DOHH2 (cell line): Measurements from ENCODE around the gene GPR153.

Experiments used
- H3F3A ChIP-seq: fragments of 200-600 bp; sonication (generic), shearing (Covaris generic); 2 replicates; pipeline ENCODE4 v1.6.0; 2016; ENCODE audit warnings: antibody characterized with exemption, mild to moderate bottlenecking; ENCODE audit not compliant: control insufficient read depth, insufficient read depth
- H3K27ac ChIP-seq: fragments of 200-600 bp; sonication (generic); 2 replicates; pipeline ENCODE4 v1.5.1; 2014; ENCODE audit warnings: low read depth, mild to moderate bottlenecking, low read length, moderate library complexity
- H3K27me3 ChIP-seq: fragments of 200-600 bp; sonication (generic); 2 replicates; pipeline ENCODE4 v1.6.1; 2014; ENCODE audit warnings: mild to moderate bottlenecking, low read length, mixed read lengths; ENCODE audit not compliant: control insufficient read depth
- H3K36me3 ChIP-seq: fragments of 200-600 bp; sonication (generic); 2 replicates; pipeline ENCODE4 v1.6.1; 2014; ENCODE audit warnings: mild to moderate bottlenecking, low read length, moderate library complexity, mixed read lengths; ENCODE audit not compliant: control insufficient read depth
- H3K4me1 ChIP-seq: fragments of 200-600 bp; sonication (generic); 2 replicates; pipeline ENCODE4 v1.6.1; 2014; ENCODE audit warnings: mild to moderate bottlenecking, low read length, mixed read lengths; ENCODE audit not compliant: control insufficient read depth
- H3K4me2 ChIP-seq: fragments of 200-600 bp; sonication (generic); 2 replicates; pipeline ENCODE4 v1.6.0; 2014; ENCODE audit warnings: mild to moderate bottlenecking, low read length, moderate library complexity
- H3K4me3 ChIP-seq: fragments of 200-600 bp; sonication (generic); 2 replicates; pipeline ENCODE4 v1.5.1; 2014; ENCODE audit warnings: mild to moderate bottlenecking, low read length, mixed read lengths
- H3K79me2 ChIP-seq: fragments of 200-600 bp; sonication (generic); 2 replicates; pipeline ENCODE4 v1.6.1; 2014; ENCODE audit warnings: mild to moderate bottlenecking, low read length, mixed read lengths; ENCODE audit not compliant: control insufficient read depth
- H3K9me2 ChIP-seq: fragments of 200-600 bp; sonication (generic); replicated peaks from 2 replicates; pipeline ENCODE4 v1.6.1; 2014; ENCODE audit warnings: mild to moderate bottlenecking, low read length, mixed read lengths; ENCODE audit not compliant: control insufficient read depth
- H3K9me3 ChIP-seq: fragments of 200-600 bp; sonication (generic); 2 replicates; pipeline ENCODE4 v1.6.1; 2014; ENCODE audit warnings: antibody characterized with exemption, low read length, mixed read lengths; ENCODE audit not compliant: control insufficient read depth, insufficient read depth
- H4K20me1 ChIP-seq: fragments of 200-600 bp; sonication (generic); 2 replicates; pipeline ENCODE4 v1.6.0; 2014; ENCODE audit warnings: low read depth, mild to moderate bottlenecking, antibody characterized with exemption, low read length, moderate library complexity; ENCODE audit not compliant: control insufficient read depth, insufficient read depth
- EZH2phosphoT487 ChIP-seq: fragments of 200-600 bp; sonication (generic); IDR thresholded peaks from 2 replicates; pipeline ENCODE4 v1.6.1; 2017; ENCODE audit warnings: borderline replicate concordance, mild to moderate bottlenecking, antibody characterized with exemption, low read length, moderate library complexity, mixed read lengths
- TF ChIP-seq, protein P1 (sequence below): fragments of 200-600 bp; sonication (generic); IDR thresholded peaks from one replicate; pipeline ENCODE4 v1.5.1; 2014; ENCODE audit warnings: antibody characterized with exemption, mild to moderate bottlenecking, low read depth, low read length; ENCODE audit not compliant: poor library complexity, severe bottlenecking

The GPR153 gene

DNA sequence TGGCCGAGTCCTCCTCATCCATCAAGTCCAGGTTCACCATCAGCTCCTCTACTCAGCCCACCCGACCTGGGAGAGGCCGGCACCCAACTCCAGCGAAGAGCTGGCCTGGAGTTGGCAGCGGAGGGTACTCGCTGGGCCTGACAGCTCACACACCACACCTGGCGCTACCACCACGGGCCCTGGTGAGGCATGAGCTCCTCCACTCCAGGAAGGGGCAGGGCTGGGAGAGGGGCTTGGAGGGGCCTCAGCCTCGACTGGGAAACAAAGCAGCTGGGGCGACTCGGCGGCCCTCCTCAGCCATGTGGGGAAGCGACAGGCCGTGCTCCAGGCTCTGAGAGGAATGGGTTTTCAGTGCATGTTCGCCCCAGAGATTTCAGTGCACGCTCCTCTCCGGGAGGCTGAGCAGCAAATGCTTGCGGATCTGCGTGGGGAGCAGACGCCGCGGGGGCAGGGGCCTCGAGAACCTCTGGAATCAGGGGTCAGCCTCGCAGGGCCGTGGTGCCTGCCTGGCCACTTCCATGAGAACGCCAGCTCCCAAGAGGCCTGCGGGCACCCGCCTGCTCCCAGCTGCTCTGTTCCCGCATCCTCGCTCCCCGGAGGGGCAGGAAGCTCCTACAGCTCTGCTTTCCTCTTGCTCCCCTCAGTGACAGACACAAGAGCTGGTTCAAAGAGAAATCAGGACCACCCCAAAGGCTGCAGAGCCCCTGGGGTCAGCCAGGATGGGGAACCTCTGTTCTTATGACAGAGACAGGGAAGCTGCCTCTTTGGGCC lies 18.9 kb upstream of the GPR153 start:
- Histone ChIP-seq H4K20me1 (no peaks in the 10 kb centered on the region), H3K79me2 (no peaks in the 10 kb centered on the region), H3K27me3 (no peaks in the 10 kb centered on the region), H3K4me3 (no peak overlapping the region), H3K4me1 (no peaks in the 10 kb centered on the region), H3F3A (no peaks in the 10 kb centered on the region), H3K4me2 (no peak overlapping the region), H3K36me3 (no peaks in the 10 kb centered on the region), H3K9me2 (no peaks in the 10 kb centered on the region), H3K27ac (no peak overlapping the region), H3K9me3 (no peaks in the 10 kb centered on the region)
- no peak for TF ChIP-seq EZH2phosphoT487
- TF ChIP-seq, protein P1, sequence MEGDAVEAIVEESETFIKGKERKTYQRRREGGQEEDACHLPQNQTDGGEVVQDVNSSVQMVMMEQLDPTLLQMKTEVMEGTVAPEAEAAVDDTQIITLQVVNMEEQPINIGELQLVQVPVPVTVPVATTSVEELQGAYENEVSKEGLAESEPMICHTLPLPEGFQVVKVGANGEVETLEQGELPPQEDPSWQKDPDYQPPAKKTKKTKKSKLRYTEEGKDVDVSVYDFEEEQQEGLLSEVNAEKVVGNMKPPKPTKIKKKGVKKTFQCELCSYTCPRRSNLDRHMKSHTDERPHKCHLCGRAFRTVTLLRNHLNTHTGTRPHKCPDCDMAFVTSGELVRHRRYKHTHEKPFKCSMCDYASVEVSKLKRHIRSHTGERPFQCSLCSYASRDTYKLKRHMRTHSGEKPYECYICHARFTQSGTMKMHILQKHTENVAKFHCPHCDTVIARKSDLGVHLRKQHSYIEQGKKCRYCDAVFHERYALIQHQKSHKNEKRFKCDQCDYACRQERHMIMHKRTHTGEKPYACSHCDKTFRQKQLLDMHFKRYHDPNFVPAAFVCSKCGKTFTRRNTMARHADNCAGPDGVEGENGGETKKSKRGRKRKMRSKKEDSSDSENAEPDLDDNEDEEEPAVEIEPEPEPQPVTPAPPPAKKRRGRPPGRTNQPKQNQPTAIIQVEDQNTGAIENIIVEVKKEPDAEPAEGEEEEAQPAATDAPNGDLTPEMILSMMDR = no peak

DNA sequence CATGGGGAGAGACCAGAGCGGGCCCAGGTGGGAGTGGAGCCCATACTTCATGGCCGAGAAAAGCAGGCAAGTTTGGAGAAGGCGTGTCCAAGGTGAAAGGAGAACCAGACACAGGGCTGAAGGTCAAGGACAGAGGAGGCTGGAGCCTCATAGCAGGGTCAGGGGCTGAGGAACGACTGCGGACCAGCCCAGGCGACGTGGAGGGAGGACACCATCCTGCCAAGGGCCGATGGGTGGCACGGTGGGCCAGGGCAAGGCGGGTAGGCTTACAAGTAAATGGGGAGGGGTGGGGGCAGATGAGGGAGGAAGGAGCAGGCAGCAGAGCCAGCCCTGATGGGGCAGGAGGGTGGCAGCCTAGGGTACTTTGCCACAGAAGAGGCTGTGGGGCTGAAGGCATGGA lies 18.2 kb upstream of the GPR153 start:
- H3K27ac ChIP-seq = no peak overlapping the region
- H3F3A ChIP-seq = no peaks in the 10 kb centered on the region
- no peak overlapping the region for H3K4me2 ChIP-seq
- H3K4me1 ChIP-seq = no peaks in the 10 kb centered on the region
- H4K20me1 ChIP-seq = no peaks in the 10 kb centered on the region
- no peaks in the 10 kb centered on the region for H3K36me3 ChIP-seq
- no peaks in the 10 kb centered on the region for H3K9me3 ChIP-seq
- no peaks in the 10 kb centered on the region for H3K9me2 ChIP-seq
- TF ChIP-seq, protein P1 = no peak
- no peak for TF ChIP-seq EZH2phosphoT487
- H3K79me2 ChIP-seq = no peaks in the 10 kb centered on the region
- no peaks in the 10 kb centered on the region for H3K27me3 ChIP-seq
- no peak overlapping the region for H3K4me3 ChIP-seq

DNA sequence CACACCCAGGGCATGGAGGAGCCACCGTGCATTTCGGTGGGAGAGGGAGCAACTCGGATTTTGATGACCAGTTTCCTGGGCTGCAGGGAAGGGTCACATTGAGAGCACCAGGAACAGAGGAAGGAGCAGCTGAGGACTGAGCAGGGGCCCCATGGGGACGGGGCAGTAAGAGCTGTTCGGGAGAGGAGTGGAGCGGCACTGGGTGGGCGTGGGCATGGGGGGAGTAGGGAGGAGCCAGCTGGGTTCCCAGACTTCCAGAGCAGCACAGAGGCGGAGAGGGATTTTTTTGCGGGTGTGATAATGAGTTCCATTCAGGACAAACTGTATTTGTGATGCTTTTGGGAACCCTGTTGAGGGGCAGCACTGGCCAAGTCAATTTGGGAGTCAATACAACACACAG lies 17.4 kb upstream of the GPR153 start:
- no peak overlapping the region for H3K27ac ChIP-seq
- no peaks in the 10 kb centered on the region for H3K4me1 ChIP-seq
- H3F3A ChIP-seq = no peaks in the 10 kb centered on the region
- no peaks in the 10 kb centered on the region for H3K79me2 ChIP-seq
- no peak overlapping the region for H3K4me3 ChIP-seq
- no peaks in the 10 kb centered on the region for H4K20me1 ChIP-seq
- H3K9me3 ChIP-seq = no peaks in the 10 kb centered on the region
- no peak for TF ChIP-seq EZH2phosphoT487
- TF ChIP-seq, protein P1 = no peak
- no peaks in the 10 kb centered on the region for H3K27me3 ChIP-seq
- no peaks in the 10 kb centered on the region for H3K9me2 ChIP-seq
- H3K36me3 ChIP-seq = no peaks in the 10 kb centered on the region
- H3K4me2 ChIP-seq = no peak overlapping the region
